Fibroblast of lung (primary cell): Measurements from ENCODE around the gene E2F1.

ENCODE experiments used
- EZH2 ChIP-seq: IDR thresholded peaks from 2 replicates; pipeline ENCODE4 v1.5.1; 2012; ENCODE audit warnings: low read length, control low read depth, mild to moderate bottlenecking; ENCODE audit errors: missing control alignments
- TF ChIP-seq, protein P1 (sequence below), 2 donors: IDR thresholded peaks in 1 of 2; conservative IDR thresholded peaks in 1 of 2; 1 replicate in 1 of 2; 2 replicates in 1 of 2; pipeline ENCODE4 v1.5.1; 2011 to 2012; ENCODE audit warnings: low read length in 2 of 2, control low read depth in 1 of 2, inconsistent platforms in 1 of 2, low read depth in 1 of 2, mild to moderate bottlenecking in 1 of 2

GRCh38 chr20:33693289-33693688, 7.1 kb upstream of the E2F1 start:
- TF ChIP-seq, protein P1, sequence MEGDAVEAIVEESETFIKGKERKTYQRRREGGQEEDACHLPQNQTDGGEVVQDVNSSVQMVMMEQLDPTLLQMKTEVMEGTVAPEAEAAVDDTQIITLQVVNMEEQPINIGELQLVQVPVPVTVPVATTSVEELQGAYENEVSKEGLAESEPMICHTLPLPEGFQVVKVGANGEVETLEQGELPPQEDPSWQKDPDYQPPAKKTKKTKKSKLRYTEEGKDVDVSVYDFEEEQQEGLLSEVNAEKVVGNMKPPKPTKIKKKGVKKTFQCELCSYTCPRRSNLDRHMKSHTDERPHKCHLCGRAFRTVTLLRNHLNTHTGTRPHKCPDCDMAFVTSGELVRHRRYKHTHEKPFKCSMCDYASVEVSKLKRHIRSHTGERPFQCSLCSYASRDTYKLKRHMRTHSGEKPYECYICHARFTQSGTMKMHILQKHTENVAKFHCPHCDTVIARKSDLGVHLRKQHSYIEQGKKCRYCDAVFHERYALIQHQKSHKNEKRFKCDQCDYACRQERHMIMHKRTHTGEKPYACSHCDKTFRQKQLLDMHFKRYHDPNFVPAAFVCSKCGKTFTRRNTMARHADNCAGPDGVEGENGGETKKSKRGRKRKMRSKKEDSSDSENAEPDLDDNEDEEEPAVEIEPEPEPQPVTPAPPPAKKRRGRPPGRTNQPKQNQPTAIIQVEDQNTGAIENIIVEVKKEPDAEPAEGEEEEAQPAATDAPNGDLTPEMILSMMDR (conservative IDR thresholded peaks at IDR 0.05 in 1 of 2, IDR thresholded peaks at IDR 0.05 in 1 of 2; ENCODE audit: low read depth in 1 of 2, low read length in 2 of 2): no peak
- TF ChIP-seq EZH2: no peak
